Esophagus squamous epithelium (tissue), 5 donors: ENCODE measurements around the gene VAV2. TPM values are rescaled to one million over a fixed set of nuclear protein-coding genes. Genes with fewer than 3 reads are reported as not detected.

Source experiments
- DNase-seq: peaks from one replicate; lab custom pipeline; 2025; lab: John Stamatoyannopoulos, UW
- H3K27ac ChIP-seq, 4 donors: fragments of 200-600 bp; sonication (generic); one replicate each; pipeline ENCODE4 v1.5.1; 2016 to 2019; ENCODE audit warnings: mild to moderate bottlenecking in 1 of 4
- H3K27me3 ChIP-seq, 4 donors: fragments of 200-600 bp; sonication (generic); 1 replicate in 3 of 4; 2 replicates in 1 of 4; pipeline versions ENCODE4 v1.5.1 to v1.6.0; 2017 to 2021; ENCODE audit warnings: antibody characterized with exemption in 1 of 4
- H3K36me3 ChIP-seq, 3 donors: fragments of 200-600 bp; sonication (generic); one replicate each; pipeline ENCODE4 v1.5.1; 2016 to 2019
- H3K4me1 ChIP-seq, 3 donors: fragments of 200-600 bp; sonication (generic); one replicate each; pipeline ENCODE4 v1.5.1; 2017 to 2019
- H3K4me3 ChIP-seq, 4 donors: fragments of 200-600 bp; sonication (generic); 1 replicate in 3 of 4; 2 replicates in 1 of 4; pipeline ENCODE4 v1.5.1; 2016 to 2019; ENCODE audit warnings: mild to moderate bottlenecking in 2 of 4, moderate library complexity in 1 of 4
- H3K9me3 ChIP-seq, 3 donors: fragments of 200-600 bp; sonication (generic); one replicate each; pipeline ENCODE4 v1.5.1; 2016 to 2019
- CTCF ChIP-seq, 6 experiments: fragments of 450-650 bp in 4 of 6; fragments of 200-600 bp in 2 of 6; sonication (generic) in 2 of 6; IDR thresholded peaks; one replicate each; pipeline ENCODE4 v1.5.1; 2016 to 2019; ENCODE audit warnings: antibody characterized with exemption in 6 of 6, mild to moderate bottlenecking in 4 of 6, moderate library complexity in 4 of 6
- POLR2A ChIP-seq, 4 donors: fragments of 450-650 bp; IDR thresholded peaks; one replicate each; pipeline ENCODE4 v1.6.1; 2017; ENCODE audit warnings: antibody characterized with exemption in 4 of 4, mild to moderate bottlenecking in 4 of 4, moderate library complexity in 3 of 4
- WGBS, 2 donors: methylation state at CpG; one replicate each; pipeline ENCODE4 v1.1.5; 2018; 5-methylcytosine and 5-hydroxymethylcytosine counted together
- intact Hi-C: fragments of 100-400 bp; cut with DNase I; formaldehyde crosslinking; loops from one replicate; pipeline ENCODE4 v1.15.0; 2022
- total RNA-seq, 4 donors: library from RNA; depleted of rRNA; stranded (reverse); fragments of >200 nt; gene quantifications; one replicate each; pipeline ENCODE4 v1.1.0, GENCODE V29; 2016
- donor health status: DM: yes; HTN: yes; CAD: no.

Gene VAV2
- total RNA-seq, 4 donors from 2014 or later: 3.8 to 7.6 (median 5.7) TPM

DNA sequence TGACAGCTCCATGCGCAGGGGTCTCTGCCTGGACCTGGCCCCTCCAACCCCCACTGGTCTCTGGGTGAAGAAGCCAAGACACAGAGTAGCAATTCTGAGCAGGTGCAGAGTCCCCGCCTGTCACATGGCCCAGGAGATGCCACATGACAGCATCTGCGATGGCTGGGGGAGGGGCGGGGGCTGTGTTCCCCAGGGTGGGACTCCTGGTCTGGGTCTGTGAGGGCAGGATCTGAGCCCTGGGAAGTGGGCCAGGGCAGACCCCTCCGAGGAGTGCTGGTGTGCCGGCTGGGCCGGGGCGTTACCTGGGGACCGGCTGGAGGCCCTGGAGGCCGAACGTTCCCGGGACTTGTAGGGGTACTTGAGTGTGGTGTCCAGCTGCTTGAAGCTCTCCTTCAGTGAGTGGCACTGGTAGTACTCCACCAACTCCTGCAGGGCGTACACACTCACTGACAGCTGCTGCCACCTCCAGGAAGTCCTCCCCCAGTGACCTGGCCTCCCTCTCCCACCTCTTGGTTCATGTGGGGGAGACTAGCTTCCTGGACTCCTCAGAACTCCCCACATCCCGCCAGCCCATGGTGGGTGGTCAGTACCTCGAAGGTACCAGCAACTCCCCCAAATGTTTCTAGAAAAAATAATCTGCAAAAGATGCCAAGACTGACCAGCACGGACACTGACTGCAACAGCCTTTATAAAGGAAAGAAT is 221.9 kb downstream of the VAV2 start:
- WGBS, 2 donors: 85 to 86% methylated on average over 1 to 3 of the region's 16 CpGs
- H3K36me3 ChIP-seq: peaks cover 8 to 91% (median 24%) of the 10 kb centered on the region in 3 donors
- H3K27ac ChIP-seq: peak overlapping the region in 1 of 4 donors; percentile 24
- DNase-seq: no peak
- no peak overlapping the region for H3K4me3 ChIP-seq
- intact Hi-C loops: no loop called here
- H3K4me1 ChIP-seq: no peaks in the 10 kb centered on the region
- H3K9me3 ChIP-seq: peaks cover 0 to 31% (median 14%) of the 10 kb centered on the region in 3 donors
- H3K27me3 ChIP-seq: no peaks in the 10 kb centered on the region
- TF ChIP-seq CTCF (IDR thresholded peaks at IDR 0.05) (no peak), POLR2A (IDR thresholded peaks at IDR 0.05) (no peak)

GRCh38 chr9:133769511-133770075 is 222.5 kb downstream of the VAV2 start:
- H3K9me3 ChIP-seq: peaks cover 0 to 27% (median 14%) of the 10 kb centered on the region in 3 donors
- intact Hi-C loops: no loop called here
- TF ChIP-seq POLR2A (IDR thresholded peaks at IDR 0.05) (no peak), CTCF (IDR thresholded peaks at IDR 0.05) (no peak)
- no peaks in the 10 kb centered on the region for H3K4me1 ChIP-seq
- H3K4me3 ChIP-seq: no peak overlapping the region
- no peaks in the 10 kb centered on the region for H3K27me3 ChIP-seq
- H3K27ac ChIP-seq: no peak overlapping the region
- 87 to 100% methylated on average over 5 to 15 of the region's 17 CpGs for WGBS, 2 donors
- peaks cover 8 to 85% (median 18%) of the 10 kb centered on the region in 3 donors for H3K36me3 ChIP-seq
- no peak for DNase-seq

- Histone ChIP-seq H3K4me3 (no peak overlapping the region), H3K36me3 (peaks cover 4 to 85% (median 12%) of the 10 kb centered on the region in 3 donors), H3K9me3 (peaks cover 0 to 21% (median 7%) of the 10 kb centered on the region in 3 donors), H3K27me3 (no peaks in the 10 kb centered on the region), H3K4me1 (no peaks in the 10 kb centered on the region), H3K27ac (no peak overlapping the region)
- intact Hi-C loops: no loop called here
- TF ChIP-seq POLR2A (IDR thresholded peaks at IDR 0.05) (no peak), CTCF (IDR thresholded peaks at IDR 0.05) (no peak)
- DNase-seq: no peak
- 60 to 100% methylated on average over 5 to 7 of the region's 15 CpGs for WGBS, 2 donors
Measured at GRCh38 chr9:133768859-133769510, 223.1 kb downstream of the VAV2 start.

DNA sequence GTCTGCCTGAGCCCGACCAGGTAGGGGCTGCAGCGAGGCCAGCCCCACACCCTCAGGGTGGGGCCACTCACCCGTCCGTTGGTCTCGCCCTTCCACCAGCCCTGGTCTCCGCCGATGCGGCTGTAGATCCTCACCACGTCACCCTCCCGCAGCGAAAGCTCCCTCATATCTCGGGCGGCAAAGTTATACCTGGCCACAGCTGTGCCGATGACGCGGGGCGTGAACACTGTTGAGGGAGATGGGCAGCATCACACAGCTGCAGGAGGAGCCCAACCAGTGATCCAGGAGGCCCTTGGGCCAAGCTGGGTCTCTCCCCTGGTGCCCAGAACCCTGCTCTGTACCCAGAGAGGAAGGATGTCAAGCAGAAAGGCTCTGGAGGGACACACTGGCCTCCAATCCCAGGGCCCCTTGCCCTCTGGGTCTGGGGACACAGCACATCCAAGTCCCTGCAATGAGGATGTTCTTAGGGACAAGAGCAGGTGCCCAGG is 223.7 kb downstream of the VAV2 start:
- H3K4me1 ChIP-seq: no peaks in the 10 kb centered on the region
- intact Hi-C loops: no loop called here
- no peak overlapping the region for H3K27ac ChIP-seq
- H3K36me3 ChIP-seq: peaks cover 4 to 85% (median 16%) of the 10 kb centered on the region in 3 donors
- no peak for DNase-seq
- 92% methylated on average over 10 of the region's 17 CpGs; no CpG with 5 or more reads in 1 of the 2 donors for WGBS, 2 donors
- no peaks in the 10 kb centered on the region for H3K27me3 ChIP-seq
- peaks cover 0 to 17% (median 7%) of the 10 kb centered on the region in 3 donors for H3K9me3 ChIP-seq
- H3K4me3 ChIP-seq: no peak overlapping the region
- TF ChIP-seq POLR2A (IDR thresholded peaks at IDR 0.05): no peak
- TF ChIP-seq CTCF (IDR thresholded peaks at IDR 0.05): no peak
